GM19238 (cell line): ENCODE measurements around the gene COA1.
"Not testable (repeated sequence)": the region's sequence is repeated elsewhere in the genome, so short reads cannot be mapped to it uniquely, and the experiment has no call there.

Source experiments
- DNase-seq: peaks from one replicate; pipeline ENCODE4 v3.0.0; 2011; ENCODE audit warnings: low spot score; ENCODE audit not compliant: insufficient read length

Gene COA1

DNA sequence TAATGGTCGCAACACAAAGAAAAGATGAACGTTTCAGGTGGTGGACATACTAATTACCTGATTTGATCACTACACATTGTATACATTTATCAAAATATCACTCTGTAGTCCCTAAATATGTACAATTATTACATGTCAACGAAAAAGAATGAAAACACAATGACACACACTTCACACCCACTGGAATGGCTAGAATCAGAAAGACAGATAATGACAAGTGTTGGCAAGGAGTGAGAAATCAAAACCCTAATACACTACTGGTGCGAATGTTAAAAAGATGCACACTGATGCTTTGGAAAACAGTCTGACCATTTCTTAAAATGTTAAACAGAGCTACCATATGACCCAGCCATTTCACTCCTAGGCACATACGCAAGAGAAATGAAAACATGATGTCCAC is 2.3 kb downstream of the COA1 start:
- no peak for DNase-seq

DNA sequence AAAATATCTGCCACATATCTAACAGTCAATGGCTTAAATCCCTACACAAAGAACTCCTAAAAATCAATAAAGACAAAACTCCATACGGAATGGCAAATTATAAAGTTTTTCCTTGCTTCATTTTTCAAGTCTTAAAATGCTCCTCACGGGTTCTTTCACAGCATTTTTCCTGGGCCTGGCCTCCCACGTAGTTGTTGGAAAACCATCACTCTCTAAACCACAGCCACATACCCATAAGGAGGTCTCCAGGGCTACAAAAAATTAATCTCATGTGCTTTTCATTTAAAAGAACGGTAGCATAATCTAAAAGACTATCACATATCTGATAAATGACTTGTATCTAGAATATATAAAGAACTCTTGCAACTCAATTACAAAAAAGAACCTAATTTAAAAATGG is 2.9 kb downstream of the COA1 start:
- no peak for DNase-seq

DNA sequence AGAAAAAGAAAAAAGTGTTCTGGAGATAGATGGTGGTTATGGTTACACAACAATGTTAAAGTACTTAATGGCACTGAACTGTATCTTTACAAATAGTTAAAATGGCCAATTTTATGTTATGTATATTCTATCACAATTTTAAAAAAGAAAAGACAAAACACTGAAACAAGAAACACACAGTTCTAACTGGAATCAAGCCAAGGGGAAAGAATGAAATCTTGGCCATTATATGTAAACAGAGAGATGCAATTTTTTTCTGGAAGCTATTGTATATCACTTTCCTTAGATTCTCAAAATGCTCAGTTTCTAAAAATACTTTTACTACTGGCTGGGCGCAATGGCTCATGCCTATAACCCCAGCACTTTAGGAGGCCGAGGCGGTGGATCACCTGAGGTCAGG is 4.1 kb downstream of the COA1 start:
- DNase-seq, result no peak

DNA sequence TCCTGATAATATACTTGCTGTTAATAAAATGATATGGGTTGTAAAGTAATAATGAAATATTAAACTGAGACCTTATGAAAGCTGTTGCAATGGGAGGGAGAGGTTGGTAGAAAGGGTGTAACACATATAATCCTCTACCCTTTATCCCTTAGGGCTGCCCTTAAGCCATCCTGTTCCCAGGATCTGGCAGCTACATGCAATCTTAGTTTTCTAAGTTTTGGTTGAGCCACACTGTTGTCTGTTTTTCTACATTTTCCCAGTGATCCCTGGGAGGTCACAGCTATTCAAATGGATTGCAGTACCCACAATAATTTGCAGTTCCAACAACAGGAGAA is 6.3 kb downstream of the COA1 start:
- DNase-seq, result no peak

DNA sequence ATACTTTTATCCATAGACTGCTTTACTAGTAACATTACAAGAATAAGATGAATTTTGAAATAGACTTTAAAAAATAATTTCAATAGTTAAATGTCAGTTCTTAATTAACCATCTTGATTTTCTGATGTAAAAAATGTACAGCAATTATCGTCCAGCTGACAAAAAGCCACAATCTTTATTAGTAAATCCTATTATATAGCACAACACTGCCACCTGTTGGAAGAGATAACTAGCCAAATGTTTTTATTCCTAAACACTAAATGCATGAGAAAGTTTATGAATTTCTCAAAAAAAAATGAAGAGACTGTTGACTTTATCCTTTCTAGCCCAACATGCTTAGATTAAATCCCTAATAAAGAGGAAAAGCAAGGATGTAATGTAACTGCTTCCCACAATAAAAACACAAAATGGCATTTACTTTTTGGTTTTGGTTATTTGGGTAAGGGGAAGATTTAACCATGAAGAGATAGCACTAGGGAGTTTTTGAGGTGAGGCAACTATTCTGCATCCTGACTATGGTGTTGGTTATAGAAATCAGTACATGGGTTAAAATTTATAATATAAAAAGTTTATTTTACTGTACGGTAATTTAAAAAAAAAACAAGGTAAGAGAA is 8.0 kb downstream of the COA1 start:
- no peak for DNase-seq

- no peak for DNase-seq
Measured at GRCh38 chr7:43716598-43716997, 12.7 kb downstream of the COA1 start.

DNA sequence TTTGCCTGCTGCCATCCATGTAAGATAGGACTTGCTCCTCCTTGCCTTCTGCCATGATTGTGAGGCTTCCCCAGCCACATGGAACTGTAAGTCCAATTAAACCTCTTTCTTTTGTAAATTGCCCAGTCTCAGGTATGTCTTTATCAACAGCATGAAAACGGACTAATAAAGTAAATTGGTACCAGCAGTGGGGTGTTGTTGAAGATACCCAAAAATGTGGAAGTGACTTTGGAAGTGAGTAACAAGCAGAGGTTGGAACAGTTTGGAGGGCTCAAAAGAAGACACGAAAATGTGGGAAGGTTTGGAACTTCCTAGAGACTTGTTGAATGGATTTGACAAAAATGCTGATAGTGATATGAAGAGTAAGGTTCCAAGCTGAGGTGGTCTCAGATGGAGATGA is 13.4 kb downstream of the COA1 start:
- not testable (repeated sequence) for DNase-seq

DNA sequence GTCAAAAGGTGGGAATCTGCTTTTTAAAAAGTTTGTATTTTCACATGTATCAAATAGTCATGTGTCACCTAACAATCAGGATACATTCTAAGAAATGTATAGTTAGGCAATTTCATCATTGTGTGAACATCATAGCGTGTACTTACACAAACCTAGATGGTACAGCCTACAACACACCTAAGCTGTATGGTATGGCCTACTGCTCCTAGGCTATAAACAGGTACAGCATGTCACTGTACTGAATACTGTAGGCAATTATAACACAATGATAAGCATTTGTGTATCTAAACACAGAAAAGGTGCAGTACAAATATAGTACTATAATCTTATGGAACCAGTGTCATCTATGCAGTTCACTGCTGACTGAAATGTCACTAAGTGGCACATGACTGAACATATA is 17.8 kb downstream of the COA1 start:
- no peak for DNase-seq

GRCh38 chr7:43708055-43708454 is 21.3 kb downstream of the COA1 start:
- not testable (repeated sequence) for DNase-seq

DNA sequence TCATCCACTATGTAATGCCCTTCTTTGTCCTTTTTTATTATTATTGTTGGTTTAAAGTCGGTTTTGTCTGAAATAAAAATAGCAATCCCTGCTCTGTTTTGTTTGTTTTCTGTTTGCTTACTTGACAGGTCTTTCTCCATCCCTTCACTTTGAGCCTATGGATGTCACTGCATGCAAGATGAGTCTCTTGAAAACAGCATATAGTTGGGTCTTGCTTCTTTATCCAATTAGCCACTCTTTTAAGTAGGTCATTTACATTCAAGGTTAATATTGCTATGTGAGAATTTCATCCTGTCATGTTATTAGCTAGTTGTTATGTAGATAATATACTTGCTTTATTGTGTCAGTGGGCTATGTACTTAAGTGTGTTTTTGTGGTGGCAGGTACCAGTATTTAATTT is 25.8 kb downstream of the COA1 start:
- no peak for DNase-seq

- no peak for DNase-seq
Measured at GRCh38 chr7:43702974-43703373, 26.3 kb downstream of the COA1 start.

- DNase-seq, result no peak
Measured at GRCh38 chr7:43701929-43702328, 27.4 kb downstream of the COA1 start.

DNA sequence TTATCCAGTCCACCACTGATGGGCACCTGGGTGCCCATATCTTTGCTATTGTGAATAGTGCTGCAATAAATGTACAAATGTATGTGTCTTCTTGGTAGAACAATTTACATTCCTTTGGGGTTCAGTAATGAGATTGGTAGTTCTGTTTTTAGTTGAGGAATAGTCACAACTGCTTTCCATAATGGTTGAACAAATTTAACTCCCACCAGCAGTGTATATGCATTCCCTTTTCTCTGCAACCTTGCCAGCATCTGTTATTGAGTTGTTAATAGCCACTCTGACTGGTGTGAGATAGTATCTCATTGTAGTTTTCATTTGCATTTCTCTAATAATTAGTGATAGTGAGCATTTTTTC is 27.8 kb downstream of the COA1 start:
- DNase-seq, result no peak

DNA sequence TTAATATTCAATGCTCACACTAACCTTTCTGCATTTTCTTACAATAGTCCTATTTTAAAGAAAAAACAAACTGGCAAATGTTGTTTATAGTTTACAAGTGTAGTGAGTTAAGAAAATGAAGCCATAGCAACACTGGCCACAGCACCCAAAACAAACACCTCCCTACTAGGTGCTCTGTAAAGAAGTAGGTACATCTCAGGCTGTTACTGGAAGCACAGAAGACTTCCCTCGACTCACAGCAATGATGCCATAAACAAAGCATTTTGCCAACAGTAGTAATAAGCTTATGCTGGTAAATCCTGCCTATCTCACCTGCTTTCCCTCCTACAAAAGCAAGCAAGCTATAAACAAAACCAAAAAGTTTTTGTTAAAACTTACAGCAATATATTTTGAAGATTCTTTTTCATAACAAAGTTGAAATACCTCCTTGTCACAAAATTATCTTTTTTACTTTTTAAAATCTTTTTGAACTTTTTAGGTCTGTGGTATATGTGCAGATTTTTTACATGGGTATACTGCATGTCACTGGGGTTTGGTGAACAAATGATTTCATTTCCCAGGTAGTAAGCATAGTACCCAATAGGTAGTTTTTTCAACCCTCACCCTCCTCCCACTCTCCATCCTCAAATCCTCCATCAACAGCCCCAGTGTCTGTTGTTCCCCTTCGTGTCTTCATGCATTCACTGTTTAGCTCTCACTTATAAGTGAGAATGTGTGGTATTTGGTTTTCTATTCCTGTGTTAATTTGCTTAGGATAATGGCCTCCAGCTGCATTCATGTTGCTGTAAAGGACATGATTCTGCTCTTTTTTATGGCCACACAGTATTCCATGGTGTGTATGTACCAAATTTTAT is 28.4 kb downstream of the COA1 start:
- no peak for DNase-seq

DNA sequence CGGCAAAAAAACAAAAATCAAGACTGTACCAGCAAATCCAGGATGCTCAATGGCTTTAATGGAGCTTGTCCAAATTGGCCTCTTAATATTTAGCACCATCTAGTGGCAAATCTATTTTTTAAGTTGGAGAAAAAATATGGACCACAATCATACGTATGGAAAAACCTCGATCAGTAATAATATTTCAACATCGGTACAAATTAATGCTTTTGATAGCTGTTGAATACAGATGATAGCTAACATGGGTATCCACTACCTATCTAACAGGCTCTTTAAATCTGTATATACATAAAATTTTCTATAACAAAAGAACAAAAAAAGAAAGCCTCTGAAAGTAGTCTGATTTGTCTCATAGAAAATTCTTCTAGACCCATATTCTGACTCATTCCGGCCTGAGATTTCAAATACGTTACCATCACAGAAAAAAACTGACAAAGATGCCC is 29.2 kb downstream of the COA1 start:
- DNase-seq, result no peak

DNA sequence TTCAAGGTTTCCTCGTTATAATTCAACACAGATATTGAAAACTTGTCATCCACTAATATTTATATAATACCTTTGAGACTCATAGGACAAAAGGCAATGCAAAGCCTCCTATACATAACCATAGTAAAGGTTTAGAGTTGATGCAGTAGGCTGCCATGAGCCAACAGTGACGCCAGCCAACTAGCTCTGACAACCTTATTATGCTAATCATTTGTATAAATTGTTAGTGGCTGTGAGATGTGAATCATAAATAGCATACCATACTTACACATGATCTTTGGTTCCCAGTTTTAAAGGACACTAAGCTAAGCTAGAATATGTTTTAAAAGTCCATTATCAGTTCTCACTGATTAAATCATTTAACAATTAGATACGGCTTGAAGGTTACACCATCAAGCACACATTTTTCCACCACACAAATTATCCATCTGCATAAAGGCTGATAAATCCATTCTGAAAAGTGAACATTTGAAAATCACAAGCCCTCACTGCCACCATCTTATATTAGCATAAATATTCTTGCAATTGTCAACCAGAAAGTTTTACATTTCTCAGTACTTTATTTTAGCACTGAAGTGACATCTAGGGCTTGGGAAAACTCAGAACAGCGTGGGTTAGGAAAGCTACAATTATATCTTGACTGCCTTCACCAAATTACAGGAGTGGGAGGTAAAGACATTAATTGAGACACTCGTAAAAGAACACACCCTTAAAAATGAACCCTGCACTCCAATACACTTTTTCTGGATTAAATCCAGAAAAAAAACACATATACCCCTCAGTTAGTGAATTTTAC is 30.7 kb downstream of the COA1 start:
- no peak for DNase-seq

GRCh38 chr7:43697690-43698089 is 31.6 kb downstream of the COA1 start:
- DNase-seq, result no peak

DNA sequence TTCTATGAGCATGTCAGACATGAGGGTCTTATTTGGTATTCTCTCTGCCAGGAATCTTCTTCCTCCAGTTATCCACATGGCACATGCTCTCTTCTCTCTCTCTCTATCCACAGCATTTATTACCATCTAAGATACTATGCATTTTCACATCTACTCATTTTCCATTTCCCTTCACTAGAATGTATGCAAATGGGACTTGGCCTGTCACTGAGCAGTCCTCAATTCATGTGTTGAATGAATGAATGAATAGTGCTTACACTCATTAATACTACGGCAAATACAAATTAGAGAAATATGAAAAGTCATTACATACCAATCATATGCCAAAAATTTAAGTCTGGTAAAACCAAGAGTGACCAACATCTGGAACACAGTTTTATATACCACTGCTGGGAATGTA is 34.0 kb downstream of the COA1 start:
- DNase-seq, result no peak

GRCh38 chr7:43694399-43694748 is 34.9 kb downstream of the COA1 start:
- DNase-seq, result no peak

GRCh38 chr7:43693687-43694398 is 35.5 kb downstream of the COA1 start:
- no peak for DNase-seq

DNA sequence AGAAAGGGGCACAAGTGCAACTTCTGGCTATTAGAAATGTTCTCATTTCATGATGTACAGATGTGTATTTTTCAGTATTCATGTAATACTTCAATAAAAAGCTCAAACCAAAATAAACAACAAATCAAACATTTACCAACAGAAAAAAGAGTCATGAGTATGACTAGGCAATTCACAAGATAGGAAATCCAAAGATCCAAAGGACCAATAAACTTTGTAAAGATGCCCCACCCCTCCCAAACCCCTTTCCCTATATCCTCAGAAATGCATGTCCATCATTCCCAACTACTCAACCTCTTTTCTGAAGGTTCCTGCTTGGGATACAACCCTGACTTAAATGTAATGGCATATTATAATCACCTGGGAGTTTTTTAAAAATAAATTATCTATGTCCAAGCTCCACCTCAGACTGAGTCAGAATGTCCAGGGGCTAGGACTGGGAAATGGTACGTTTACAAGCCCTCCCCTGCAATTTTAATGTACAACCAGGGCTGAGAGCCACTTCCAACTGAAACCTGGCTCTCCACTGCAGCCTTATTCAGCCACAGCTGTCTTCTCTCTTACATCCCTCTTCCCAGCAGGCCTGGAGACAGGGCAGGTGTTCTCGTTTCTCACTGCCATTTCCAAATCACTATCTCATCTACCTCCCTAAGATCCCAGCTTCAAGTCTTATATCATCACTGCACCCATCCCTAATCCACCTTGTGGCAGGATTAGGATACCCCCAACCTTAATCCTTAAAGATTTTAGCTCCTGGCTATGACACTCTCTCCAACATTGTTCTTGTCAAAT is 36.5 kb downstream of the COA1 start:
- no peak for DNase-seq
